ENCODE measurements around the gene TTC21B.

TTC21B gene

GRCh38 chr2:165903406-165903805 lies 50.2 kb downstream of the TTC21B start:
- 91 to 97% methylated on average over 4 to 5 of the region's 5 CpGs for WGBS, 2 experiments
- H3K9me3 ChIP-seq (ENCODE audit: control insufficient read depth, low read length) = no peaks in the 10 kb centered on the region
- no peaks in the 10 kb centered on the region for H3K4me1 ChIP-seq (ENCODE audit: control insufficient read depth, insufficient read depth, low read length)
- H3K36me3 ChIP-seq (ENCODE audit: control insufficient read depth, insufficient read depth, low read length) = peaks cover 5% of the 10 kb centered on the region
- no peaks in the 10 kb centered on the region for H3K27me3 ChIP-seq (ENCODE audit: control insufficient read depth, insufficient read depth, low read length, poor library complexity, severe bottlenecking)
- H3K27ac ChIP-seq (ENCODE audit: insufficient read depth, low read depth, low read length, poor library complexity, severe bottlenecking) = no peak overlapping the region
- no peak overlapping the region for H3K4me3 ChIP-seq (ENCODE audit: insufficient read depth, low read depth, low read length)

DNA sequence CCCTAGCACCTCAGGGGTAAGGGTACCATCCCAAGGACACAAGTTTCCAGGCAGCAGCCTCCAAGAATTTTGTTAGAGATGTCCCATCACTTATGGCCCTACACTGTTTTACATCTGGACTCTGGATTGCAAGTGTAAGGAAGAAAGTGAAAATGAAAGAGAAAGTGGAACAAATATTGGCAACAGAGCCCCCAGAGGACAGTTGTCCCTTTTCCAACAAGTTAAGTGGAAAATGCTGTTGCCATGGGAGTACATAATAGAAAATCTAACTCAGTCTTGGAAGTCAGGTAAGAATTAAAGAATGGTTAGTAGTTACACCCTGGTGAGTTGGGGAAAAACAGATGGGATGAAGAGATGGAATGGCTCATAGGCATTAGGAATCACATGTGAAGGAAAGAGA lies 50.6 kb downstream of the TTC21B start:
- H3K4me1 ChIP-seq (ENCODE audit: control insufficient read depth, insufficient read depth, low read length) = no peaks in the 10 kb centered on the region
- peaks cover 5% of the 10 kb centered on the region for H3K36me3 ChIP-seq (ENCODE audit: control insufficient read depth, insufficient read depth, low read length)
- H3K27me3 ChIP-seq (ENCODE audit: control insufficient read depth, insufficient read depth, low read length, poor library complexity, severe bottlenecking) = no peaks in the 10 kb centered on the region
- H3K9me3 ChIP-seq (ENCODE audit: control insufficient read depth, low read length) = no peaks in the 10 kb centered on the region
- H3K4me3 ChIP-seq (ENCODE audit: insufficient read depth, low read depth, low read length) = no peak overlapping the region
- no peak overlapping the region for H3K27ac ChIP-seq (ENCODE audit: insufficient read depth, low read depth, low read length, poor library complexity, severe bottlenecking)

- H3K4me1 ChIP-seq (ENCODE audit: control insufficient read depth, insufficient read depth, low read length) = no peaks in the 10 kb centered on the region
- H3K27me3 ChIP-seq (ENCODE audit: control insufficient read depth, insufficient read depth, low read length, poor library complexity, severe bottlenecking) = no peaks in the 10 kb centered on the region
- H3K36me3 ChIP-seq (ENCODE audit: control insufficient read depth, insufficient read depth, low read length) = peaks cover 5% of the 10 kb centered on the region
- H3K27ac ChIP-seq (ENCODE audit: insufficient read depth, low read depth, low read length, poor library complexity, severe bottlenecking) = no peak overlapping the region
- no peaks in the 10 kb centered on the region for H3K9me3 ChIP-seq (ENCODE audit: control insufficient read depth, low read length)
- no peak overlapping the region for H3K4me3 ChIP-seq (ENCODE audit: insufficient read depth, low read depth, low read length)
- 96% methylated on average over 6 to 7 of the region's 7 CpGs for WGBS, 2 experiments
These were observed 51.8 kb downstream of the TTC21B start for GRCh38 chr2:165901620-165902298.

GRCh38 chr2:165899311-165899710 lies 54.3 kb downstream of the TTC21B start:
- no peaks in the 10 kb centered on the region for H3K9me3 ChIP-seq (ENCODE audit: control insufficient read depth, low read length)
- H3K27ac ChIP-seq (ENCODE audit: insufficient read depth, low read depth, low read length, poor library complexity, severe bottlenecking) = no peak overlapping the region
- H3K4me1 ChIP-seq (ENCODE audit: control insufficient read depth, insufficient read depth, low read length) = no peaks in the 10 kb centered on the region
- H3K4me3 ChIP-seq (ENCODE audit: insufficient read depth, low read depth, low read length) = no peak overlapping the region
- peaks cover 5% of the 10 kb centered on the region for H3K36me3 ChIP-seq (ENCODE audit: control insufficient read depth, insufficient read depth, low read length)
- WGBS, 2 experiments = 90% methylated on average over 2 of the region's 2 CpGs; no CpG with 5 or more reads in 1 of the 2 experiments
- no peaks in the 10 kb centered on the region for H3K27me3 ChIP-seq (ENCODE audit: control insufficient read depth, insufficient read depth, low read length, poor library complexity, severe bottlenecking)

GRCh38 chr2:165898381-165898780 lies 55.2 kb downstream of the TTC21B start:
- Histone ChIP-seq H3K36me3 (ENCODE audit: control insufficient read depth, insufficient read depth, low read length) (peaks cover 5% of the 10 kb centered on the region), H3K9me3 (ENCODE audit: control insufficient read depth, low read length) (no peaks in the 10 kb centered on the region), H3K27me3 (ENCODE audit: control insufficient read depth, insufficient read depth, low read length, poor library complexity, severe bottlenecking) (no peaks in the 10 kb centered on the region), H3K27ac (ENCODE audit: insufficient read depth, low read depth, low read length, poor library complexity, severe bottlenecking) (no peak overlapping the region), H3K4me3 (ENCODE audit: insufficient read depth, low read depth, low read length) (no peak overlapping the region), H3K4me1 (ENCODE audit: control insufficient read depth, insufficient read depth, low read length) (no peaks in the 10 kb centered on the region)
- WGBS, 2 experiments = 94 to 95% methylated on average over 4 of the region's 4 CpGs

DNA sequence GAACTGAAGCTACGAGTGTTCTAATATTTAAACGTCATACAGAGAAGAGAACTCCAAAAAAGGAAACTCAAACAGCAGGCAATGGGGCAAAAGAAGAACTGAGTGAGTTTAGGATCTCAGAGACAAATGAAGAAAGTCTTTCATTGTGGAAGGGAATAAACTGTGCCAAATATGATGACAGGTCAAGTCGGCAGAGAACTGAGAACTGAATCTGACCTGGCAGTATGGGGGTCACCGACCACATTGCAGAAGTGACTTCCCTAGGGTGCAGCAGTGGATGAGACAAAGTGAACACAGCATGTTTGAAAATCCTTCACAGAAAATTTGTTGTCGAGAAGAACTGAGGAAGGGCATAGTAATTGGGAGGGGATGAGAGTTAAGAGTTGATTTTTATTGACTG lies 55.9 kb downstream of the TTC21B start:
- H3K4me1 ChIP-seq (ENCODE audit: control insufficient read depth, insufficient read depth, low read length) = no peaks in the 10 kb centered on the region
- 93 to 95% methylated on average over 5 of the region's 5 CpGs for WGBS, 2 experiments
- no peaks in the 10 kb centered on the region for H3K9me3 ChIP-seq (ENCODE audit: control insufficient read depth, low read length)
- no peak overlapping the region for H3K4me3 ChIP-seq (ENCODE audit: insufficient read depth, low read depth, low read length)
- H3K27ac ChIP-seq (ENCODE audit: insufficient read depth, low read depth, low read length, poor library complexity, severe bottlenecking) = no peak overlapping the region
- peaks cover 5% of the 10 kb centered on the region for H3K36me3 ChIP-seq (ENCODE audit: control insufficient read depth, insufficient read depth, low read length)
- no peaks in the 10 kb centered on the region for H3K27me3 ChIP-seq (ENCODE audit: control insufficient read depth, insufficient read depth, low read length, poor library complexity, severe bottlenecking)

DNA sequence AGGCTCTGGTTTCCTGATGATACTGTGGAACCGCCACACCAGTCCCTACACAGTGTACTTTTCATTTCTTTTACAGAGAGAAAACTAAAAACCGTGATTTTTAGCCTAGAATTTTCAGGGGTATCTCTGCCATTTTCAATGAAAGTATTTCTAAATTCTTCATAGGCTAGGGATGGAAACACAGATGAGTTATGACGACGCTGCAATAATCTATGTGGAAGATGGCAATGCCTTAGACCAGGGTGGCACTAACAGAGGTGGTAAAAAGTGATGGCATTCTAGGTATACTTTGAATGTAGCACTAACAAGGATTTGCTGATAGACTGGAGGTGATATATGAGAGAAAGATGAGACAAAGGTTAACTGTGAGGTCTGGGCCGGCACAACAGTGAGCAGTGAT lies 56.5 kb downstream of the TTC21B start:
- Histone ChIP-seq H3K4me3 (ENCODE audit: insufficient read depth, low read depth, low read length) (no peak overlapping the region), H3K36me3 (ENCODE audit: control insufficient read depth, insufficient read depth, low read length) (peaks cover 5% of the 10 kb centered on the region), H3K27me3 (ENCODE audit: control insufficient read depth, insufficient read depth, low read length, poor library complexity, severe bottlenecking) (no peaks in the 10 kb centered on the region), H3K9me3 (ENCODE audit: control insufficient read depth, low read length) (no peaks in the 10 kb centered on the region), H3K27ac (ENCODE audit: insufficient read depth, low read depth, low read length, poor library complexity, severe bottlenecking) (no peak overlapping the region), H3K4me1 (ENCODE audit: control insufficient read depth, insufficient read depth, low read length) (no peaks in the 10 kb centered on the region)
- 94 to 96% methylated on average over 5 of the region's 5 CpGs for WGBS, 2 experiments

- peaks cover 5% of the 10 kb centered on the region for H3K36me3 ChIP-seq (ENCODE audit: control insufficient read depth, insufficient read depth, low read length)
- WGBS, 2 experiments = 96 to 100% methylated on average over 1 of the region's 1 CpG
- no peak overlapping the region for H3K4me3 ChIP-seq (ENCODE audit: insufficient read depth, low read depth, low read length)
- H3K9me3 ChIP-seq (ENCODE audit: control insufficient read depth, low read length) = no peaks in the 10 kb centered on the region
- H3K27me3 ChIP-seq (ENCODE audit: control insufficient read depth, insufficient read depth, low read length, poor library complexity, severe bottlenecking) = no peaks in the 10 kb centered on the region
- H3K4me1 ChIP-seq (ENCODE audit: control insufficient read depth, insufficient read depth, low read length) = no peaks in the 10 kb centered on the region
- no peak overlapping the region for H3K27ac ChIP-seq (ENCODE audit: insufficient read depth, low read depth, low read length, poor library complexity, severe bottlenecking)
These were observed 57.6 kb downstream of the TTC21B start for GRCh38 chr2:165895974-165896373.

DNA sequence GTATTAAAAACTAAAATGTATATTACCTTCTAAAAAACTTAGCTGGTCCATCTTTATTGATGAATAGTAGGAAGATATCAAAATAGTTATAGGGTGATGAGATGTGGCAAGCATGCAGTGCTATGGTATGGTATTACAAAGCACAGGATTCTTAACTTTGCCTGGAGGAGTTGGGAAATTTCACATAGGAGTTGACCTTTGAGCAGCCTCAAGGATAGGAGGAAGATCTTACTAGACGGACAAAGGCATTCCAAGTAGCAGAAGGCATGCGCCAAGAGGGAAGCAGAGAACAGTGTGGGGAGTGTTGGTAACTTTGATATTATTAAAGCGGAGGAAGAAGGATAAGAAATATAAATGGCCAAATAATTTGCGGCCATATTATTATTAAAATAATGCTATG lies 60.0 kb downstream of the TTC21B start:
- Histone ChIP-seq H3K4me3 (ENCODE audit: insufficient read depth, low read depth, low read length) (no peak overlapping the region), H3K4me1 (ENCODE audit: control insufficient read depth, insufficient read depth, low read length) (peaks cover 3% of the 10 kb centered on the region), H3K9me3 (ENCODE audit: control insufficient read depth, low read length) (no peaks in the 10 kb centered on the region), H3K27ac (ENCODE audit: insufficient read depth, low read depth, low read length, poor library complexity, severe bottlenecking) (no peak overlapping the region), H3K36me3 (ENCODE audit: control insufficient read depth, insufficient read depth, low read length) (no peaks in the 10 kb centered on the region), H3K27me3 (ENCODE audit: control insufficient read depth, insufficient read depth, low read length, poor library complexity, severe bottlenecking) (no peaks in the 10 kb centered on the region)
- 93 to 96% methylated on average over 3 to 4 of the region's 4 CpGs for WGBS, 2 experiments

GRCh38 chr2:165892526-165892925 lies 61.0 kb downstream of the TTC21B start:
- no peaks in the 10 kb centered on the region for H3K36me3 ChIP-seq (ENCODE audit: control insufficient read depth, insufficient read depth, low read length)
- 86 to 94% methylated on average over 6 of the region's 6 CpGs for WGBS, 2 experiments

DNA sequence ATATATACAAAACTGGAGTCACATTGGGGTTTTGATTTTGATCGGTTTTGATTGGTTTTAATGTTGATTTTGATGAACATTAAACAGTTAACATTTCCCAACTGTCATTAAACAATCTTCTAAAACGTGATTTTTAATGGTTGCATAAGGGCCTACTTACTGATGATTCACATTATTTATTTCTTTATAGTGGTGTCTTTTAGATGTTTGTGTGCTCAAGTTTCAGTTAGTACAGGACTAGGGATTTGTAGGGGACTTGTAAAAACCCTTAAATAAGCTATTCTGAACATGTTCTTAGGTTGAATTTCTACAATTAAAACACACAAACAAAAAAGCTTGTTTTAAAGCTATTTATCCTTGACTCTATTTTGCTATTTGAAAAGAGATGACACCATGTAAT lies 61.6 kb downstream of the TTC21B start:
- no peaks in the 10 kb centered on the region for H3K27me3 ChIP-seq (ENCODE audit: control insufficient read depth, insufficient read depth, low read length, poor library complexity, severe bottlenecking)
- H3K9me3 ChIP-seq (ENCODE audit: control insufficient read depth, low read length) = no peaks in the 10 kb centered on the region
- no peaks in the 10 kb centered on the region for H3K36me3 ChIP-seq (ENCODE audit: control insufficient read depth, insufficient read depth, low read length)
- H3K4me1 ChIP-seq (ENCODE audit: control insufficient read depth, insufficient read depth, low read length) = peaks cover 4% of the 10 kb centered on the region
- H3K27ac ChIP-seq (ENCODE audit: insufficient read depth, low read depth, low read length, poor library complexity, severe bottlenecking) = no peak overlapping the region
- H3K4me3 ChIP-seq (ENCODE audit: insufficient read depth, low read depth, low read length) = no peak overlapping the region
- WGBS, 2 experiments = no CpG with 5 or more reads among the region's 2 CpGs

More at GRCh38 chr2:165892526-165892925, 61.0 kb downstream of the TTC21B start:
- Histone ChIP-seq H3K27me3 (ENCODE audit: control insufficient read depth, insufficient read depth, low read length, poor library complexity, severe bottlenecking) (no peaks in the 10 kb centered on the region), H3K4me1 (ENCODE audit: control insufficient read depth, insufficient read depth, low read length) (peaks cover 3% of the 10 kb centered on the region), H3K27ac (ENCODE audit: insufficient read depth, low read depth, low read length, poor library complexity, severe bottlenecking) (no peak overlapping the region), H3K4me3 (ENCODE audit: insufficient read depth, low read depth, low read length) (no peak overlapping the region), H3K9me3 (ENCODE audit: control insufficient read depth, low read length) (no peaks in the 10 kb centered on the region)

Data from ectodermal cell (in vitro differentiated cells).